Ovary (tissue), 3 donors: Measurements from ENCODE around the gene RNF215.

Experiments
- EP300 ChIP-seq: sonication (generic); formaldehyde crosslinking; IDR thresholded peaks from one replicate; pipeline ENCODE4 v1.6.1; 2017; ENCODE audit warnings: antibody characterized with exemption
- POLR2A ChIP-seq: fragments of 450-650 bp; IDR thresholded peaks from one replicate; pipeline ENCODE4 v1.6.1; 2017; ENCODE audit warnings: antibody characterized with exemption, mild to moderate bottlenecking, moderate library complexity
- TF ChIP-seq, protein P1 (sequence below), 3 donors: fragments of 450-650 bp in 2 of 3; fragments of 200-600 bp in 1 of 3; IDR thresholded peaks; one replicate each; pipeline versions ENCODE4 v1.5.1 to v1.8.0; 2016 to 2022; ENCODE audit warnings: antibody characterized with exemption in 3 of 3, mild to moderate bottlenecking in 1 of 3
- donor health status: DM: no; HTN: no; CAD: no.

DNA sequence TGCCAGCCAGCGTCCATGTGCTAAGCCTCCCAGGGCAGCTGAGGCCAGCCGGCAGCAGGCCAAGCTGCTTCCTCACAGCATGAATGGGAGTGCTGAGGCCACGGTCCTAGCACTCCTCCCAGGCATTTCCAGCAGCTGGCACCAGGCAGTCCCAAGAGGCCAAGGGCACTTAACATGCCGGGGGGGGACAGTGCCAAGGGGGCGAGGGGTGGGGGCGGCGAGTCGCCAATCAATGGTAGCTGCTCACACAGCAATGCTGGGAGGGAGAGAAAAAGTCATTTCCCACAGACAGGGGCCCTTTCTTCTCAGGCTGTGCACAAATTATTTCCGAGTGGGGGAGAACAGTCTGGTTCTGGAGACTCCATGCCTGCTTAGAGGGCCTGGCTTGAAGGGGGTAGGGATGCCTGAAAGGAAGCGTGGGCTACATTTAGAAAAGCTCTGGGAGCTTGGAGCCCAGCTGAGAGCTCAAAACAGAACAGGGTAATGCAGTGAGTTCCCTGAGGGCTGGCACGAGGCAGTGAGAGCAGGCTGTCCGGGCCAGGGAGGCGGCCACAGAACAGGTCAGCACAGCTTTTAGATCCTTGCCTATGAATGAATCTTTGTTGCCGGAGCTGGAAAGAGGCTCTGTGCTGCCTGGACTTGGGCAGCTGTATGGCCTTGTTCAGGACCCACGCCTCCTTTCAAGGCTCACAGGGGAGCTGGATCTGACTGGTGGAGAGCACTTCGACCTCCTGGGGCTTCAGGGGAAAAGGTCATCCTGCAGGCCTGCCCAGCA lies 46.1 kb downstream of the RNF215 start:
- no peak for TF ChIP-seq POLR2A
- TF ChIP-seq, protein P1, sequence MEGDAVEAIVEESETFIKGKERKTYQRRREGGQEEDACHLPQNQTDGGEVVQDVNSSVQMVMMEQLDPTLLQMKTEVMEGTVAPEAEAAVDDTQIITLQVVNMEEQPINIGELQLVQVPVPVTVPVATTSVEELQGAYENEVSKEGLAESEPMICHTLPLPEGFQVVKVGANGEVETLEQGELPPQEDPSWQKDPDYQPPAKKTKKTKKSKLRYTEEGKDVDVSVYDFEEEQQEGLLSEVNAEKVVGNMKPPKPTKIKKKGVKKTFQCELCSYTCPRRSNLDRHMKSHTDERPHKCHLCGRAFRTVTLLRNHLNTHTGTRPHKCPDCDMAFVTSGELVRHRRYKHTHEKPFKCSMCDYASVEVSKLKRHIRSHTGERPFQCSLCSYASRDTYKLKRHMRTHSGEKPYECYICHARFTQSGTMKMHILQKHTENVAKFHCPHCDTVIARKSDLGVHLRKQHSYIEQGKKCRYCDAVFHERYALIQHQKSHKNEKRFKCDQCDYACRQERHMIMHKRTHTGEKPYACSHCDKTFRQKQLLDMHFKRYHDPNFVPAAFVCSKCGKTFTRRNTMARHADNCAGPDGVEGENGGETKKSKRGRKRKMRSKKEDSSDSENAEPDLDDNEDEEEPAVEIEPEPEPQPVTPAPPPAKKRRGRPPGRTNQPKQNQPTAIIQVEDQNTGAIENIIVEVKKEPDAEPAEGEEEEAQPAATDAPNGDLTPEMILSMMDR (IDR thresholded peaks at IDR 0.05), result no peak
- TF ChIP-seq EP300, result no peak
